ENCODE measurements around the gene CTNND2.

The CTNND2 gene

GRCh38 chr5:11164531-11165294 is 739.5 kb downstream of the CTNND2 start:
- no peak for DNase-seq (ENCODE audit: low read depth)

GRCh38 chr5:11157132-11157531 is 747.1 kb downstream of the CTNND2 start:
- no peak for DNase-seq (ENCODE audit: low read depth)

GRCh38 chr5:11153670-11154382 is 750.4 kb downstream of the CTNND2 start:
- no peak for DNase-seq (ENCODE audit: low read depth)

DNA sequence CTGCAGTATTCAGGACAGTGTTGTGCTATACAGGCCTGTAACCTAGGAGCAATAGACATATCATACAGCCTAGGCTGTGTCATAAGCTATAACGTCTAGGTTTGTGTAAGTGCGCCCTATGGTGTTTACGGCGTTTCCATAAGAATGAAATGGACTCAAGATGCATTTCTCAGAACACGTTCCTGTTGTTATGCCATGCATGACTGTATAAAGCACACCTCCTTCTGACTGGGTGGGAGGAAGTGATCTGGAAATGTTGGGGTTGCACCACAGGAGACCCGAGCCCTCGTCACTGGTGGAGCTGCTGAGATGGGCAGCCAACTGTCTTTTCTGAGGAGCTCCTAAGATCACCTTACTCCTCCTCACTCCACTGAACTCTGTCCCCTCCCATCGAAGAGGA is 751.9 kb downstream of the CTNND2 start:
- DNase-seq (ENCODE audit: low read depth): no peak

- no peak for DNase-seq (ENCODE audit: low read depth)
Observed at GRCh38 chr5:11150976-11151375, 753.3 kb downstream of the CTNND2 start.

- DNase-seq (ENCODE audit: low read depth): no peak
Observed at GRCh38 chr5:11148810-11149539, 755.3 kb downstream of the CTNND2 start.

GRCh38 chr5:11146171-11146570 is 758.1 kb downstream of the CTNND2 start:
- DNase-seq (ENCODE audit: low read depth): no peak

- DNase-seq (ENCODE audit: low read depth): no peak
Observed at GRCh38 chr5:11143456-11144267, 760.6 kb downstream of the CTNND2 start.

DNA sequence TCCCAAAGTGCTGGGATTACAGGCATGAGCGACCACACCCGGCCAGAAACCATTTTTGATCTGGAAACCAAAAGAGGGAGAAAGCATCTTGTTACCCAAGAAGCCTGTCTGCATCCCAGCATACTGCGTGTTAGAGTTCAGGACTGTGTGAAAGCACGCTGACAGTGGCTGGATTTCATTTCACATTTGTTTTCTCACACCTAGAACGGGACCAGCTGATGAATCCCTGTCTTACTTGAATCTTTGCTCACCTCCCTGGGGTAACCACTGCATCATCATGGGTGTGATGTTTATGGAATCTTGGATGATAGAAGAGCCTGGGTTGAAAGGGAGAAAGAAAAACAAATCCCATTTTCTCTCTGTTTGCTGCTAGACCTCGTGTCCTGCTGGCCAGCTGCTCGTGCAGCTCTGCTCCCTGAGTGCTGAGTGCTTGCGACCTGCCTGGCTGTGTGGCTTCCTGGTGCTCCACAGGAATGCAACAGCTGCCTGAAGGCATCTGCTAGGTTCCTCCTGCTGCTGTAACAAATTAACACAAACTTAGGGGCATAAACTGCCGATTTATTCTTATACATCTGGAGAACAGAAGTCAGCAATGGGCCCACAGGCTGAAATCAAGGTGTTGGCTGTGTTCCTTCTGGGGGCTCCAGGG is 764.9 kb downstream of the CTNND2 start:
- no peak for DNase-seq (ENCODE audit: low read depth)

DNA sequence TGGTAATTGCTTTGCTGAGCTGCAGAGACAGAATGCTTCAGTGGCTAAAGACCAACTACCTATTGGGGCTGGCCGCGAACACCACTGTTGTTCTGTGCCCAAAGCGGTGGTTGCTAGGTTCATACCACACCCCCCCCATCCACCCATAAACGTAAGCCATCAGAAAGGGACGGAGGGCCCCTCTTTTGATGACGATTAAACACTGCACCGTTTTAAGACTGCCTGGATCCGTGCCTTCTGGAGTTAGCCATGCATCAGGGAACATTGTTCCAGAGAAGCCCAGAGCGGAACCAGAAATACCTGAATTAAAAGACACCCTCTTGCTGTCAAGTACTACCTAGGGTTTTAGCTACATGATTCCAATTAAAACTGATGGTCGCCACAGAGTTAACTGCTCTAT is 774.1 kb downstream of the CTNND2 start:
- no peak for DNase-seq (ENCODE audit: low read depth)

DNA sequence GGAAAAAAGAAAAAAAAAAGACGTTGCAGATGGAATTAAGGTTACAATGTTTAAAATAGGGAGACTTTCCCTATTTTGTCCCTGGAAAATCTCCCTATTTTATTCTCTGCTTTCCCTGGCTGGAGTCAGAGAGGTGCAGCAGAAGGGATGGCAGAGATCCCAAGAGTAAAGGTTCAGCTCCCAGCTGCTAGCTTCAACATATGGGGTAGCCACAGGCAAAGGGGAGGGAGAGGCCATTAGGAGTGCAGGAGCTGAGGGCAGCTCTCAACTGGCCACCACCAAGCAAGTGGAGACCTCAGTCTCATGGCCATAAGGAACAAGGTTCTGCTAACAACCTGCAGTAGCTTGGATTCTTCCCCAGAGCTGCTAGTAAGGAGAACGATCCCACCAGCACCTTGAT is 776.2 kb downstream of the CTNND2 start:
- no peak for DNase-seq (ENCODE audit: low read depth)

GRCh38 chr5:11126844-11127243 is 777.4 kb downstream of the CTNND2 start:
- DNase-seq (ENCODE audit: low read depth): no peak

- DNase-seq (ENCODE audit: low read depth): no peak
Observed at GRCh38 chr5:11121885-11122284, 782.4 kb downstream of the CTNND2 start.

DNA sequence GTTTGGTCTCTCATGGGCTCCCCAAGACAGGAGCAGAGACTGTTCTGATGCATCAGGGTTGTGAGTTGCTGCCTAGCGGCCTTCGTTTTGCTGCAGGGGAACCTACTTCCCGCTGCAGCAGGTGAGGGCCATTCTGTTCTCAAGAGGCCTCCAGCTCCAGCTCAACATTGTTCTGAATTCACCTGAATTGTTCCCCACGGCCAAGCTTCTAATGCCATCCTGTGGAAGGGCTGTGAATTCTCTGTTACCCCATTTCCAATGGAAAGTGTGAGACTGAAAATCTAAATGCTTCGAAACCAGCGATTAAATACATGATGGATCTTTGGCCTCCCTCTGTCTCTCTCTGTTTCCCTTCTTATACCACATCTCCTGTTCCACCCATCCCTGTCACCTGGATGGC is 794.1 kb downstream of the CTNND2 start:
- DNase-seq (ENCODE audit: low read depth): no peak

GRCh38 chr5:11105696-11106095 is 798.5 kb downstream of the CTNND2 start:
- DNase-seq (ENCODE audit: low read depth): no peak

DNA sequence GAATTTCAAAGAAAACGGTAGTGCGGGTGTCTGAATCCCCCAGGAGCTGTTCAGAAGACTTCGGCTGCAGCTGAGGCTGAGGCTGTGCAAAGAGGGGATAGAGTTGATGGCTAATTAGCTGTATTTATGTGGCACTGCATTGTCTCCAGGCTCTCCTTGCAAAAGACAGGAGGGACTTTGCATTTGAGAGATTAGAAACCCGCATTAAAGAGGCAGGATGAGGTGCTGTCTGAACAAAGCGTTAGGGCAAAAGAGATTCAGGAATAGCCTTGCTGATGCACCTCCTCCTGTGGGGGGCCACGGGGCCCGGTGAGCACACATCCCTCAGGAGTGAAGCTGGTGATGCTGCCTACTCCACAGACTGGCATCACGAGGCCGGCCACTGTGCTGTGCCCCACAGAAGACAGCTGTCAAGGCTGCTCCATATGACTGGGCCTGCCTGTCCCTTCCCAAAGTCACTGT is 799.6 kb downstream of the CTNND2 start:
- DNase-seq (ENCODE audit: low read depth): no peak

- DNase-seq (ENCODE audit: low read depth): no peak
Observed at GRCh38 chr5:11104210-11104609, 800.0 kb downstream of the CTNND2 start.

GRCh38 chr5:11084111-11084510 is 820.1 kb downstream of the CTNND2 start:
- no peak for DNase-seq (ENCODE audit: low read depth)

DNA sequence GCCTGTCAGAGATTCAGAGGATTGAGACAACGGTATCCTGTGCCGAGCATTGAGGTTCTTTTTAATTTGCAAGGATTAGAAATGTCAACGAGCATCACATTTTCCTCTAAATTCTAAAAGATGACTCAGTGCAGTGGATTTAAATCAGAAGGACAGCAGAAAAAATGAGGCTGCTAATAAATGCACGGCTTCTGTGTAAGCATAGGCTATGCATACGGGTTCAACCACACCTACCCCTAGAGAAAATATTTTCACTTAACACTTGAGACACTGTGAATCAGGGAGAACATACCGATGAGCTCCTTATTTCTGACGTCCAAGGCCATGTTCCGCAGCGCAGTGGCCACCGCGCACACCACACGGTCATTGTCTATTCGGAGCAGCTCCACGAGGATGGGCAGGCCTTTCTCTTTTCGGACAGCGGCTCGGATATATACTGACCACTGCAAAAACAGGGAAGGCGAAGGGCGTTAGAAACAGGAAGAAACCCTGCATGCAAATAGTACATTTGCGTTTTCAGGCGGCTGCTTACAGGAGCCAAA is 821.8 kb downstream of the CTNND2 start:
- no peak for DNase-seq (ENCODE audit: low read depth)

- no peak for DNase-seq (ENCODE audit: low read depth)
Observed at GRCh38 chr5:11076945-11077613, 827.2 kb downstream of the CTNND2 start.
